GM18858 (cell line): ENCODE data around the gene GNGT2.
"Not testable (repeated sequence)": the region's sequence is repeated elsewhere in the genome, so short reads cannot be mapped to it uniquely, and the experiment has no call there.

ENCODE experiments used
- ATAC-seq: cut with Tn5 transposase; IDR thresholded peaks from one replicate; pipeline ENCODE4 v1.9.1; 2021; ENCODE audit not compliant: unreplicated experiment

GNGT2 gene

GRCh38 chr17:49213399-49213798, 3.0 kb upstream of the GNGT2 start:
- no peak for ATAC-seq

GRCh38 chr17:49209061-49209571, 1.3 kb downstream of the GNGT2 start:
- no peak for ATAC-seq

- no peak for ATAC-seq
Measured at GRCh38 chr17:49204516-49204915, 5.9 kb downstream of the GNGT2 start.

GRCh38 chr17:49203796-49204195, 6.6 kb downstream of the GNGT2 start:
- ATAC-seq, result no peak

- ATAC-seq, result no peak
Measured at GRCh38 chr17:49201481-49201927, 8.9 kb downstream of the GNGT2 start.

- ATAC-seq, result no peak
Measured at GRCh38 chr17:49200423-49201083, 9.8 kb downstream of the GNGT2 start.

GRCh38 chr17:49198211-49198610, 12.2 kb downstream of the GNGT2 start:
- no peak for ATAC-seq

- ATAC-seq, result no peak
Measured at GRCh38 chr17:49197346-49197998, 12.9 kb downstream of the GNGT2 start.

GRCh38 chr17:49196520-49196919, 13.9 kb downstream of the GNGT2 start:
- no peak for ATAC-seq

- no peak for ATAC-seq
Measured at GRCh38 chr17:49195751-49196150, 14.6 kb downstream of the GNGT2 start.

GRCh38 chr17:49194297-49194607, 16.1 kb downstream of the GNGT2 start:
- no peak for ATAC-seq

- ATAC-seq, result peak; percentile 19
Measured at GRCh38 chr17:49193513-49194296, 16.7 kb downstream of the GNGT2 start.

GRCh38 chr17:49191917-49192741, 18.2 kb downstream of the GNGT2 start:
- peak; percentile 37 for ATAC-seq

- ATAC-seq, result no peak
Measured at GRCh38 chr17:49191409-49191916, 18.9 kb downstream of the GNGT2 start.

- no peak for ATAC-seq
Measured at GRCh38 chr17:49190932-49191331, 19.4 kb downstream of the GNGT2 start.

GRCh38 chr17:49187301-49187700, 23.1 kb downstream of the GNGT2 start:
- no peak for ATAC-seq

GRCh38 chr17:49185381-49185780, 25.0 kb downstream of the GNGT2 start:
- ATAC-seq, result not testable (repeated sequence)

GRCh38 chr17:49184522-49184921, 25.9 kb downstream of the GNGT2 start:
- not testable (repeated sequence) for ATAC-seq

- no peak for ATAC-seq
Measured at GRCh38 chr17:49183801-49184200, 26.6 kb downstream of the GNGT2 start.

- ATAC-seq, result no peak
Measured at GRCh38 chr17:49183341-49183740, 27.0 kb downstream of the GNGT2 start.
